Measurements from ENCODE around the gene CRISPLD2.

- TF ChIP-seq CTCF (IDR thresholded peaks at IDR 0.05): no peak
- TF ChIP-seq POLR2A (IDR thresholded peaks at IDR 0.05): no peak
Measured at GRCh38 chr16:84806256-84806889, 13.4 kb upstream of the CRISPLD2 start.
